Measurements from ENCODE around the gene EZH1.
A peak's percentile ranks its signal among the peaks of the same experiment; 100 is the strongest.
"Not testable (repeated sequence)": the region's sequence is repeated elsewhere in the genome, so short reads cannot be mapped to it uniquely, and the experiment has no call there.

Gene EZH1

GRCh38 chr17:42673266-42673884 is 71.5 kb downstream of the EZH1 start:
- Histone ChIP-seq H3K4me3 (ENCODE audit: low read depth, low read length) (peak overlapping the region; percentile 96), H3K36me3 (ENCODE audit: control insufficient read depth, insufficient read depth, low read length) (peaks cover 8% of the 10 kb centered on the region), H3K27me3 (ENCODE audit: control insufficient read depth, insufficient read depth, low read length) (peaks cover 53% of the 10 kb centered on the region), H3K27ac (ENCODE audit: low read depth, low read length) (no peak overlapping the region), H3K9ac (ENCODE audit: low read length) (no peak overlapping the region), H3K9me3 (ENCODE audit: control insufficient read depth, insufficient read depth, low read depth, low read length) (no peaks in the 10 kb centered on the region), H3K4me1 (ENCODE audit: control insufficient read depth, insufficient read depth, low read length) (peaks cover 63% of the 10 kb centered on the region)

DNA sequence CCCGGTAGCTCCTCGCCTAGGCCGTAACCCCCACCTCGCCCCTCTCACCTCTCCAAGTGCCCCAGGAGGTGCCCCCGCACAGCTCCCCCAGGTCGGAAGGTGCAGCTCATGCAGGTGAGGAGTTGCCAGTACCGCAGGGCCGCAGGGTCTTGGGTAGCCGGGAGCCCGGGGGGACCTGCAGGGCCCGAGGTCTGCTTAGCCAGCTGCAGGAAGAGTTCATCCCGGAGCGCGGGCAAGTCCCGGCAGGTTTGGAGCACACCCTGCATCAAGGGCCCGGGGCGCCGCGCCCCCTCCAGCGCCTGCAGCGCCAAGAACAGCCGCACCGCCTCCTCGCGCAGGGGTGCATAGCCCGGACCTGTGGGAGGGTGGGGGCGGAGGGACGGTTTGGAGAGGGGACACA is 72.8 kb downstream of the EZH1 start:
- H3K9me3 ChIP-seq (ENCODE audit: control insufficient read depth, insufficient read depth, low read depth, low read length): no peaks in the 10 kb centered on the region
- peaks cover 68% of the 10 kb centered on the region for H3K4me1 ChIP-seq (ENCODE audit: control insufficient read depth, insufficient read depth, low read length)
- no peak overlapping the region; the same call in 1 of the 2 replicates for H3K27ac ChIP-seq (ENCODE audit: low read depth, low read length)
- peak overlapping the region; percentile 55 for H3K9ac ChIP-seq (ENCODE audit: low read length)
- peak overlapping the region; percentile 68 for H3K4me3 ChIP-seq (ENCODE audit: low read depth, low read length)
- H3K27me3 ChIP-seq (ENCODE audit: control insufficient read depth, insufficient read depth, low read length): peaks cover 53% of the 10 kb centered on the region
- H3K36me3 ChIP-seq (ENCODE audit: control insufficient read depth, insufficient read depth, low read length): peaks cover 21% of the 10 kb centered on the region

DNA sequence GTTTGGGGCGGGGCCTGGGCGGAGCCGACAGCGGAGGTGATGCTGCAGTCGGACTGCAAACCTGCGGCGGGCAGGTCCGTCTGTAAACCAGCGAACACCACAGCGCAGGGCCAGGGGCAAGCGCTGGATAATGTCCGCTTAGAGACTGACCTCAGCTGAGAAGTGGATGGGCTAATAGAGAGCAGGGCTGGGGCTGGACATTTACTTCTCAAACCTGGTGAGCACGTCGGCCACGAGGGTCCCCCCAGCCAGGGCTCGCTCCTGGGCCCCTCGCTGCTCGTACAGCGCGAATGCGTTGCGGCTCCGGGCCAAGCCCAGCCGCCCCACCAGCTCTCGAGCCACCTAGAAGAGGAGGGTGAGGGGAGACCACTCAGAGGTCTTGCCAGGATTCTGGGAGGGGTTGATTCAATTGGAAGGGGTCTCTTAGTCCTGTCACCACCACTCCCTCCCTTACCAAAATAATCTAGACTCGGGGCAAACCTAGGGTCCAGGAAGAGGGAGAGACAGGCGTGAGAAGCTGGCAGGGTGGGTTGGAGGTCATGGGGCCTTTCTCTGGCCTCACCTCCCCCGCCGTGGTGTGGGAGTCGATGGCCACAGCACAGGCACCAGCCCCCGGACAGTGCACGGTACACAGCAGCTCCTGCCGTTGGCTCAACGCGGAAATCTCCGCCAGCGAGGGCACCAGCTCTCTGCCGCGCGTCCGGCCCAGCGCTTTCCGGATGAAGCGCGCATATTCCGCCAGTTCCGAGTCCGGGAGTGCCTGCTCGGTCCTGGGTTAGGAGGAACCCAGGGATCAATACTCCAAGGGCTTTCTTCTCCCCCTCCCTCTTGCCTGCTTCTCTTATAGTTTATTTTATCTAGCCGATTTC is 73.8 kb downstream of the EZH1 start:
- Histone ChIP-seq H3K4me1 (ENCODE audit: control insufficient read depth, insufficient read depth, low read length) (peaks cover 69% of the 10 kb centered on the region), H3K27ac (ENCODE audit: low read depth, low read length) (no peak overlapping the region), H3K36me3 (ENCODE audit: control insufficient read depth, insufficient read depth, low read length) (peaks cover 31% of the 10 kb centered on the region), H3K9ac (ENCODE audit: low read length) (peak overlapping the region; percentile 8), H3K4me3 (ENCODE audit: low read depth, low read length) (peak overlapping the region; percentile 68), H3K27me3 (ENCODE audit: control insufficient read depth, insufficient read depth, low read length) (peaks cover 49% of the 10 kb centered on the region), H3K9me3 (ENCODE audit: control insufficient read depth, insufficient read depth, low read depth, low read length) (no peaks in the 10 kb centered on the region)

GRCh38 chr17:42669977-42670788 is 74.7 kb downstream of the EZH1 start:
- H3K27me3 ChIP-seq (ENCODE audit: control insufficient read depth, insufficient read depth, low read length): peaks cover 41% of the 10 kb centered on the region
- peak overlapping the region; percentile 68 for H3K4me3 ChIP-seq (ENCODE audit: low read depth, low read length)
- no peaks in the 10 kb centered on the region for H3K9me3 ChIP-seq (ENCODE audit: control insufficient read depth, insufficient read depth, low read depth, low read length)
- H3K4me1 ChIP-seq (ENCODE audit: control insufficient read depth, insufficient read depth, low read length): peaks cover 64% of the 10 kb centered on the region
- peak overlapping the region; percentile 61 for H3K9ac ChIP-seq (ENCODE audit: low read length)
- H3K36me3 ChIP-seq (ENCODE audit: control insufficient read depth, insufficient read depth, low read length): peaks cover 40% of the 10 kb centered on the region
- peak overlapping the region; percentile 31; the same call in 1 of the 2 replicates for H3K27ac ChIP-seq (ENCODE audit: low read depth, low read length)

DNA sequence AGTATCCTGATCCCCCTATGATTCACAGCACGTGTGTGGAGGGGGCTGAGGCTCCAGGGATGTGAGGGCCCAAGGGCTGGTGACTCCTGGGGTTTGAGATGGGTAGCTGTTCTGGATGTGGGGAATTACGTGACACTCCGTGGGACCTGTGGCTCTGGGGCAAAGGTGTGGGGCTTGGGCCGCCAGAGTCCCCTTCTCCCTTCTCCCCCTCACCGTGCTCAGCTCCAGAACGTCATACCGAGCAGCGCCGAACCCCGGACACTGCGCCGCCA is 75.2 kb downstream of the EZH1 start:
- Histone ChIP-seq H3K9ac (ENCODE audit: low read length) (peak overlapping the region; percentile 15), H3K27ac (ENCODE audit: low read depth, low read length) (no peak overlapping the region), H3K36me3 (ENCODE audit: control insufficient read depth, insufficient read depth, low read length) (peaks cover 40% of the 10 kb centered on the region), H3K27me3 (ENCODE audit: control insufficient read depth, insufficient read depth, low read length) (peaks cover 38% of the 10 kb centered on the region), H3K4me1 (ENCODE audit: control insufficient read depth, insufficient read depth, low read length) (peaks cover 61% of the 10 kb centered on the region), H3K9me3 (ENCODE audit: control insufficient read depth, insufficient read depth, low read depth, low read length) (no peaks in the 10 kb centered on the region), H3K4me3 (ENCODE audit: low read depth, low read length) (peak overlapping the region; percentile 42)

DNA sequence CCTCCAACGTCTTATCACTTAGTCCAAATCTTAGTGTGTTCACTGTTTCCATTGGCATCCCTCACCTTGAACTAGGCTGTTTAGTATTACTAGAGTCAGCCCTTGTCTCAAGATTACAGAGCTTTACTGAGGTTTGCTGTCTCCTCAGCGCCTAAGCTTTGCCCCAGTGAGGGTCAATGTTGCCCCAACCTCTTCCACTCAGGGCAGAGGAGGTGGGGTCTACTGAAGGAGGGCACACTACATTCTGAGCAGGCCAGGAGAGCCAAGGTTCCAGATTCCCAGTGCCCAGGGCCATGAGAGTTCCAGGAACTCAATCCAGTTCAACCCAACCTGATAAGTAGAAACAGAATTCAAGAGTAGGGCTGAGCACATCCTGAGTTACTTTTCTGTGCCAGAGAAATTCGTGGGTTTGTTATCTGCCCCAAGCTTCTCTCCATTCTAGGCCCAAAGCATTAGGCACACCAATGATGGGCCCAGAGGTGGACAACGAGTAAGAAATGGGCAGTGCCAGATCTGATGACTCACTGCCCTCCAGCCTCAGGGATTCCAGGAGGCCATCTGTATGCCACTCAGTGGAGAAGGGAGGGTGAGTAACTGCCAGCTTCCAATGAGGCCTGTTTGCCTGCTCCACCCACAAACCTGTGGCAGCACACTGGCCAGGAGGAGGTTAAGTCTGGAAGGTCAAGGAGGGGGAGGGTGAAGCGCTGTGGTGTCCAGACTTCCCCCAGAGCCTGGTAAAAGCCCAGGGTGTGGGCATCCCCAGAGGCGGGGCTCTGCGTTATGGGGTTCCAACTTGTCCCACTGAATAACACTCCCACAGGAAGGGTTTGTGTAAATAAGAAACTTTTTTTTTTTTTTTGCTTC is 77.5 kb downstream of the EZH1 start:
- H3K9me3 ChIP-seq (ENCODE audit: control insufficient read depth, insufficient read depth, low read depth, low read length): no peaks in the 10 kb centered on the region
- H3K9ac ChIP-seq (ENCODE audit: low read length): no peak overlapping the region
- H3K27ac ChIP-seq (ENCODE audit: low read depth, low read length): no peak overlapping the region
- no peak overlapping the region for H3K4me3 ChIP-seq (ENCODE audit: low read depth, low read length)
- H3K27me3 ChIP-seq (ENCODE audit: control insufficient read depth, insufficient read depth, low read length): peaks cover 16% of the 10 kb centered on the region
- peaks cover 41% of the 10 kb centered on the region for H3K4me1 ChIP-seq (ENCODE audit: control insufficient read depth, insufficient read depth, low read length)
- H3K36me3 ChIP-seq (ENCODE audit: control insufficient read depth, insufficient read depth, low read length): peaks cover 59% of the 10 kb centered on the region

- not testable (repeated sequence) for H3K9me3 ChIP-seq (ENCODE audit: control insufficient read depth, insufficient read depth, low read depth, low read length); H3K9ac ChIP-seq (ENCODE audit: low read length); H3K27me3 ChIP-seq (ENCODE audit: control insufficient read depth, insufficient read depth, low read length); H3K27ac ChIP-seq (ENCODE audit: low read depth, low read length); H3K4me3 ChIP-seq (ENCODE audit: low read depth, low read length)
- Histone ChIP-seq H3K36me3 (ENCODE audit: control insufficient read depth, insufficient read depth, low read length) (peaks cover 70% of the 10 kb centered on the region), H3K4me1 (ENCODE audit: control insufficient read depth, insufficient read depth, low read length) (peaks cover 29% of the 10 kb centered on the region)
Measured at GRCh38 chr17:42666126-42666525, 78.7 kb downstream of the EZH1 start.

DNA sequence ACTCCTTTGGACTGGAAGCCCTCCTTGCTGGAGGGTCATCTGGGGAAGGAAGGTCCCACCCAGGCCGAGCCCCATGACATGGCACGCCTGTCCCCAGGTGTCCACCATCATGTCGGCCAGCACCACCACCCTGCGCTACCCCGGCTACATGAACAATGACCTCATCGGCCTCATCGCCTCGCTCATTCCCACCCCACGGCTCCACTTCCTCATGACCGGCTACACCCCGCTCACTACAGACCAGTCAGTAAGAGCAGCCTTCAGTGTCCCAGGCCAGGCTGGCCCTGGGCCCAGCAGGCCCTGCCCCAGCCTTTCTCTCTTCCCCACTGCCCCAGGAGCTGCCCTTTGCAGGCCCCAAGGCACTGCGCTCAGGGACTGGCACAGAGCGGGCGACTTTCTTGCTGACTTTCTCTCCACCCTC is 79.2 kb downstream of the EZH1 start:
- peaks cover 30% of the 10 kb centered on the region for H3K4me1 ChIP-seq (ENCODE audit: control insufficient read depth, insufficient read depth, low read length)
- H3K9ac ChIP-seq (ENCODE audit: low read length): no peak overlapping the region
- H3K4me3 ChIP-seq (ENCODE audit: low read depth, low read length): no peak overlapping the region
- H3K27ac ChIP-seq (ENCODE audit: low read depth, low read length): no peak overlapping the region
- peaks cover 74% of the 10 kb centered on the region for H3K36me3 ChIP-seq (ENCODE audit: control insufficient read depth, insufficient read depth, low read length)
- H3K9me3 ChIP-seq (ENCODE audit: control insufficient read depth, insufficient read depth, low read depth, low read length): no peaks in the 10 kb centered on the region
- no peaks in the 10 kb centered on the region for H3K27me3 ChIP-seq (ENCODE audit: control insufficient read depth, insufficient read depth, low read length)

- H3K4me1 ChIP-seq (ENCODE audit: control insufficient read depth, insufficient read depth, low read length): peaks cover 13% of the 10 kb centered on the region
- peak overlapping the region; percentile 28; the same call in 1 of the 2 replicates for H3K4me3 ChIP-seq (ENCODE audit: low read depth, low read length)
- no peaks in the 10 kb centered on the region for H3K27me3 ChIP-seq (ENCODE audit: control insufficient read depth, insufficient read depth, low read length)
- no peak overlapping the region for H3K9ac ChIP-seq (ENCODE audit: low read length)
- no peaks in the 10 kb centered on the region for H3K9me3 ChIP-seq (ENCODE audit: control insufficient read depth, insufficient read depth, low read depth, low read length)
- no peak overlapping the region for H3K27ac ChIP-seq (ENCODE audit: low read depth, low read length)
- peaks cover 41% of the 10 kb centered on the region for H3K36me3 ChIP-seq (ENCODE audit: control insufficient read depth, insufficient read depth, low read length)
Measured at GRCh38 chr17:42660692-42661345, 84.0 kb downstream of the EZH1 start.

DNA sequence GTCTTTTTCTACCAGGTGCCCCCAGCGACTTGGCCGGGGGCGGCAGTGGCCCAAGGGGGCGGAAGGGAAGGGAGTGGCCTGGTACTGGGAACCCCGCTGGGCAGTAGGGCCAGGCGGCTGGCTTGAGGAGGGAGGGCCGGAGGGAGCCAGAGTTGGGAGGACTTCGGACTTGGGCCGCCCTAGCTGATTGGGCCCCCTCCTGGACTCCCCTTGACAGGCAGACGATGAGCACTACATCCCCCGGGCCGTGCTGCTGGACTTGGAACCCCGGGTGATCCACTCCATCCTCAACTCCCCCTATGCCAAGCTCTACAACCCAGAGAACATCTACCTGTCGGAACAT is 84.9 kb downstream of the EZH1 start:
- not testable (repeated sequence) for H3K27me3 ChIP-seq (ENCODE audit: control insufficient read depth, insufficient read depth, low read length); H3K27ac ChIP-seq (ENCODE audit: low read depth, low read length); H3K9me3 ChIP-seq (ENCODE audit: control insufficient read depth, insufficient read depth, low read depth, low read length)
- Histone ChIP-seq H3K4me3 (ENCODE audit: low read depth, low read length) (peak overlapping the region; percentile 77), H3K4me1 (ENCODE audit: control insufficient read depth, insufficient read depth, low read length) (peaks cover 13% of the 10 kb centered on the region), H3K36me3 (ENCODE audit: control insufficient read depth, insufficient read depth, low read length) (peaks cover 34% of the 10 kb centered on the region), H3K9ac (ENCODE audit: low read length) (peak overlapping the region; percentile 77)

Measured in HUES6 (cell line).